K562 (cell line): Measurements from ENCODE around the gene TMEM163. TPM values are rescaled to one million over a fixed set of nuclear protein-coding genes. Genes with fewer than 3 reads are reported as not detected.

Experiments used
- ATAC-seq: fragments of 200-7000 bp; cut with Tn5 transposase; 3 replicates; pipeline ENCODE4 v1.9.1; 2020; ENCODE audit warnings: moderate library complexity
- BruUV-seq: library from RNA; stranded (reverse); fragments of 400-500 nt; replicated peaks from 2 replicates; lab custom pipeline; 2021; lab: Mats Ljungman, UMichigan
- CTCF ChIA-PET: fragments of 300-600 bp; formaldehyde crosslinking; extraction: SDS; loops from one replicate; lab custom pipeline; 2021; ENCODE audit warnings: low intra/inter-chr PET ratio; lab: Yijun Ruan, JAX
- POLR2A ChIA-PET: fragments of 300-600, 350-650 bp; sonication (Branson Sonifier 250); formaldehyde crosslinking; extraction: SDS; loops from one replicate; lab custom pipeline; 2021; ENCODE audit warnings: antibody characterized with exemption, inconsistent platforms; lab: Yijun Ruan, JAX
- DNase-seq, 4 experiments: peaks; one replicate each; pipeline versions ENCODE4 v3.0.0 to v3.0.0-alpha.2; 2011 to 2018; ENCODE audit warnings: low spot score in 3 of 4, mixed read lengths in 3 of 4; ENCODE audit errors: extremely low read depth in 1 of 4
- FAIRE-seq: peaks from 2 replicates; lab custom pipeline; 2011; peaks lifted over from hg19 to GRCh38; lab: Jason Lieb, UNC
- H2AFZ ChIP-seq: 2 replicates; pipeline ENCODE4 v1.6.0; 2011; ENCODE audit warnings: low read depth, low read length, control low read depth, inconsistent platforms
- H3K27ac ChIP-seq: fragments of 200-600 bp; 3 replicates; pipeline ENCODE4 v1.8.0; 2011; ENCODE audit warnings: low read depth, mild to moderate bottlenecking, control low read depth, inconsistent platforms, low read length, moderate library complexity, mixed read lengths; ENCODE audit errors: extremely low read depth
- H3K27me3 ChIP-seq, 2 experiments: fragments of 300-600 bp in 1 of 2; 2 replicates in 1 of 2; 3 replicates in 1 of 2; pipeline versions ENCODE4 v1.6.0 to v1.8.0; 2011; ENCODE audit warnings: inconsistent platforms in 2 of 2, low read length in 2 of 2, mild to moderate bottlenecking in 1 of 2, mixed read lengths in 1 of 2, moderate library complexity in 1 of 2; ENCODE audit not compliant: control insufficient read depth in 2 of 2, insufficient read depth in 2 of 2
- H3K36me3 ChIP-seq: fragments of 300-600 bp; 3 replicates; pipeline ENCODE4 v1.8.0; 2011; ENCODE audit warnings: mild to moderate bottlenecking, low read length, inconsistent platforms; ENCODE audit not compliant: control insufficient read depth, insufficient read depth
- H3K4me1 ChIP-seq, 2 experiments: fragments of 200-600 bp in 1 of 2; replicated peaks in 1 of 2; 2 replicates in 1 of 2; 3 replicates in 1 of 2; pipeline versions ENCODE4 v1.5.1 to v1.8.0; 2011; ENCODE audit warnings: inconsistent platforms in 2 of 2, low read length in 2 of 2, mild to moderate bottlenecking in 1 of 2, mixed read lengths in 1 of 2, moderate library complexity in 1 of 2; ENCODE audit not compliant: control insufficient read depth in 2 of 2, insufficient read depth in 2 of 2
- H3K4me2 ChIP-seq: 2 replicates; pipeline ENCODE4 v1.6.1; 2011; ENCODE audit warnings: low read length, control low read depth, inconsistent platforms, mixed read lengths; ENCODE audit not compliant: insufficient read depth
- H3K4me3 ChIP-seq: fragments of 200-600 bp; sonication (generic), shearing (Covaris generic); 2 replicates; pipeline ENCODE4 v1.5.1; 2016; ENCODE audit warnings: control low read depth, inconsistent platforms
- H3K79me2 ChIP-seq: fragments of 200-600 bp; 3 replicates; pipeline ENCODE4 v1.8.0; 2011; ENCODE audit warnings: low read length, inconsistent platforms; ENCODE audit not compliant: control insufficient read depth, insufficient read depth
- H3K9ac ChIP-seq, 2 experiments: 2 replicates each; pipeline versions ENCODE4 v1.6.0 to v1.6.1; 2011; ENCODE audit warnings: low read depth in 2 of 2, low read length in 2 of 2, control low read depth in 1 of 2, inconsistent platforms in 1 of 2, mild to moderate bottlenecking in 1 of 2, mixed read lengths in 1 of 2; ENCODE audit not compliant: insufficient read depth in 1 of 2
- H3K9me1 ChIP-seq: one replicate; pipeline ENCODE4 v1.6.0; 2011; ENCODE audit warnings: inconsistent platforms, mild to moderate bottlenecking, low read length, moderate library complexity; ENCODE audit not compliant: control insufficient read depth, insufficient read depth
- H3K9me3 ChIP-seq: replicated peaks from 2 replicates; pipeline ENCODE4 v1.5.1; 2011; ENCODE audit warnings: low read depth, low read length, inconsistent platforms; ENCODE audit not compliant: control insufficient read depth, insufficient read depth
- H4K20me1 ChIP-seq: replicated peaks from 2 replicates; pipeline ENCODE4 v1.6.1; 2011; ENCODE audit warnings: low read length, inconsistent platforms, mixed read lengths; ENCODE audit not compliant: control insufficient read depth, insufficient read depth
- EGR1 ChIP-seq: fragments of 450-650 bp; conservative IDR thresholded peaks from 2 replicates; pipeline ENCODE4 v1.6.1; 2017; ENCODE audit warnings: mild to moderate bottlenecking
- HEY1 ChIP-seq: fragments of 250-450 bp; sonication (Bioruptor Pico); IDR thresholded peaks from 2 replicates; pipeline ENCODE4 v1.5.0; 2020; ENCODE audit warnings: mild to moderate bottlenecking, moderate library complexity, borderline replicate concordance
- KLF1 ChIP-seq: fragments of 450-650 bp; IDR thresholded peaks from 2 replicates; pipeline ENCODE4 v1.6.1; 2016; ENCODE audit warnings: missing genetic modification characterization, missing compliant biosample characterization
- POLR2A ChIP-seq: fragments of 450-650 bp; conservative IDR thresholded peaks from 2 replicates; pipeline ENCODE4 v1.6.1; 2016
- PRMT5 ChIP-seq: sonication (generic); formaldehyde crosslinking; IDR thresholded peaks from 2 replicates; pipeline ENCODE4 v1.5.0; 2020; ENCODE audit warnings: missing genetic modification reagents
- SMAD3 ChIP-seq: fragments of 450-650 bp; formaldehyde crosslinking; conservative IDR thresholded peaks from 2 replicates; pipeline ENCODE4 v1.4.0; 2020; ENCODE audit warnings: mild to moderate bottlenecking
- SMARCB1 ChIP-seq: IDR thresholded peaks from 2 replicates; pipeline ENCODE4 v1.6.1; 2011; ENCODE audit warnings: improper control_type of control experiment, low read depth; ENCODE audit not compliant: insufficient read length
- TEAD4 ChIP-seq, 2 experiments: sonication (generic) in 1 of 2; formaldehyde crosslinking in 1 of 2; IDR thresholded peaks; 2 replicates each; pipeline versions ENCODE4 v1.6.1 to v1.8.0; 2012 to 2022; ENCODE audit warnings: borderline replicate concordance in 1 of 2, inconsistent platforms in 1 of 2, low read length in 1 of 2, mild to moderate bottlenecking in 1 of 2, missing genetic modification reagents in 1 of 2
- ZC3H4 ChIP-seq: sonication (generic); formaldehyde crosslinking; IDR thresholded peaks from 2 replicates; pipeline ENCODE4 v1.9.0; 2021; ENCODE audit warnings: missing genetic modification reagents, borderline replicate concordance
- WGBS: fragments of 100-300 bp; shearing (Covaris generic); methylation state at CpG from one replicate; pipeline ENCODE4 v1.1.6; 2016; ENCODE audit warnings: low coverage, mixed read lengths; ENCODE audit not compliant: insufficient coverage; ENCODE audit errors: missing lambda C conversion rate; 5-methylcytosine and 5-hydroxymethylcytosine counted together
- in situ Hi-C: fragments of 300-500 bp; cut with MboI; formaldehyde crosslinking; loops from 4 replicates; pipeline ENCODE4 v1.15.0; 2018; ENCODE audit warnings: inconsistent platforms, mixed read lengths
- intact Hi-C: fragments of 100-400 bp; cut with micrococcal nuclease; formaldehyde crosslinking; loops from 2 replicates; pipeline ENCODE4 v1.14.2; 2022
- polyA plus RNA-seq, 8 experiments: library from polyadenylated mRNA; depleted of rRNA in 4 of 8; stranded (reverse) in 5 of 8; unstranded in 3 of 8; fragments of >200 nt; fragmentation: Nextera tagmentation in 2 of 8; fragmentation: Illumina TruSeq in 1 of 8; extraction: Ambion mirVana in 2 of 8; extraction: Trizol in 1 of 8; gene quantifications; 2 replicates each; pipeline versions ENCODE4 v1.2.1 to v1.2.3, GENCODE V29; 2011 to 2014; ENCODE audit warnings: inconsistent platforms in 1 of 8, missing spikeins in 1 of 8
- total RNA-seq, 7 experiments: library from RNA; depleted of rRNA in 6 of 7; stranded (reverse); fragments of >200 nt in 6 of 7; fragmentation: Illumina TruSeq in 2 of 7; extraction: Trizol in 2 of 7; gene quantifications; 2 replicates each; pipeline versions ENCODE4 v1.2.1 to v1.2.3, GENCODE V29; 2011 to 2021; ENCODE audit warnings: low replicate concordance in 1 of 7
- TF ChIP-seq, protein P1 (sequence below): sonication (generic); formaldehyde crosslinking; IDR thresholded peaks from 2 replicates; pipeline ENCODE4 v1.8.0; 2022; ENCODE audit warnings: missing genetic modification reagents, mild to moderate bottlenecking, borderline replicate concordance

The TMEM163 gene
- total and polyA plus RNA-seq, 9 of the 15 experiments (the other 6 are each of a cell fraction or from before 2014, with no cell fraction given) = 0.04 to 0.68 (median 0.16) TPM; not detected in 3

DNA sequence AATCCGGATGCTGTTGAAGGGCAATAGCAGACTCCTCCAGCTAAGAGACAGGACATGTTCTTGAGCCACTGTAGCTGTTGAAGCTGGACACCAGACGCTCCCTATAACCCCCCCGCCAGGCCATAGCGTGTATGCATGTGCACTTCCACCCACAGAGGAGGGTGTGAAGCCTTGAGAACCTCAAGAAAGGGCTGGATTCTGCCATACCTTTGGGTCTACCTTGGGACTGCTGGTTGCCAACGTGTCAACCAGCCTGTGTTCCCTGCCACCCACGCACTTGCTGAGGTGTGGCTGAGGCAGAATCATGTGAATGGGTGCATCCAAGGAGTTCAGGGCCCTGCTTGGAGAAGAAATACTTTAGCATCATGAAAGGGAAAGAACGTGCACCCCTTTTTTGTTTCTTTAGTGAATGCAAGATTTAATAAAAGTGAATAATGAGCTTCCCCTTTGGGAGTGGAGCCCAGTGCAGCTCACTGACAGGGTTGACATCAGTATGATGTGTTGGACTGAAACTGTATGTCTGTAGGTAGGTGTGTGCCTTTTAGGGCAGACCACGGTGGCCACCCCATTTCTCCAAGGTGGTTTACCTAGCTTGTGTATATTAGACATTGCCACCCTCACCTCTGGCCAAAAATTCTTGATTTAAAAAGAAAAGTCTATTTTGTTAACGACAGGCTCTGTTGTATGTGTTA is 266.6 kb downstream of the TMEM163 start:
- H3K9me1 ChIP-seq = no peaks in the 10 kb centered on the region
- DNase-seq = no peak
- CTCF ChIA-PET = interaction anchor here (0.6 to 3.1 kb wide), 4 partner anchors 334 to 1150 kb away, joined by 5 to 27 read pairs (median 10); no protein-coding TSS in a partner anchor
- TF ChIP-seq EGR1 = 0 out of 2 replicates have a peak, but pooled peaks have one; percentile 24
- no peak for TF ChIP-seq SMAD3 (CRISPR knock-in tag)
- no peak for FAIRE-seq
- H3K36me3 ChIP-seq = no peaks in the 10 kb centered on the region
- H3K4me2 ChIP-seq = no peak overlapping the region
- H3K9me3 ChIP-seq = no peaks in the 10 kb centered on the region
- in situ Hi-C loops = loop anchor here (10.0 kb wide), 1 partner anchor 337 kb away; no protein-coding TSS in a partner anchor
- no peak overlapping the region for H3K9ac ChIP-seq
- H3K4me1 ChIP-seq = no peaks in the 10 kb centered on the region
- 15% methylated on average over 8 of the region's 9 CpGs for WGBS
- no TSS peak for BruUV-seq
- POLR2A ChIA-PET = interaction anchor here (1.1 to 1.5 kb wide), 2 partner anchors 11 to 437 kb away, joined by 4 to 7 read pairs; no protein-coding TSS in a partner anchor
- intact Hi-C loops = no loop called here
- no peak overlapping the region for H2AFZ ChIP-seq
- H4K20me1 ChIP-seq = peaks cover 5% of the 10 kb centered on the region; the same call in 1 of the 2 replicates
- peaks cover 0 to 25% of the 10 kb centered on the region in 2 experiments; a peak in 3 of 5 replicates for H3K27me3 ChIP-seq
- H3K4me3 ChIP-seq = no peak overlapping the region
- H3K27ac ChIP-seq = no peak overlapping the region
- ATAC-seq = no peak
- no peaks in the 10 kb centered on the region for H3K79me2 ChIP-seq

GRCh38 chr2:134451347-134451630 is 267.5 kb downstream of the TMEM163 start:
- Histone ChIP-seq H3K9me1 (no peaks in the 10 kb centered on the region), H3K27me3 (peaks cover 0 to 20% of the 10 kb centered on the region in 2 experiments; a peak in 2 of 5 replicates), H2AFZ (no peak overlapping the region), H4K20me1 (peaks cover 5% of the 10 kb centered on the region; the same call in 1 of the 2 replicates), H3K9ac (no peak overlapping the region), H3K27ac (no peak overlapping the region), H3K79me2 (no peaks in the 10 kb centered on the region), H3K4me1 (no peaks in the 10 kb centered on the region), H3K9me3 (no peaks in the 10 kb centered on the region), H3K4me2 (no peak overlapping the region), H3K4me3 (no peak overlapping the region), H3K36me3 (no peaks in the 10 kb centered on the region)
- in situ Hi-C loops = loop anchor here (10.0 kb wide), 1 partner anchor 336 kb away; no protein-coding TSS in a partner anchor
- WGBS = 16% methylated on average over 2 of the region's 2 CpGs
- FAIRE-seq (no peak), ATAC-seq (no peak), DNase-seq (no peak)
- CTCF ChIA-PET = interaction anchor here (0.6 to 3.1 kb wide), 9 partner anchors 86 to 1151 kb away, joined by 3 to 27 read pairs (median 5); no protein-coding TSS in a partner anchor
- no TSS peak for BruUV-seq
- intact Hi-C loops = loop anchor here (1.0 to 2.0 kb wide), 2 partner anchors 333 to 564 kb away; no protein-coding TSS in a partner anchor
- POLR2A ChIA-PET = interaction anchor here (0.6 to 1.1 kb wide), 2 partner anchors 10 to 953 kb away, joined by 3 to 7 read pairs; no protein-coding TSS in a partner anchor
- no peak for TF ChIP-seq POLR2A
- no peak for TF ChIP-seq ZC3H4 (CRISPR knock-in tag)
- no peak for TF ChIP-seq SMARCB1
- no peak for TF ChIP-seq HEY1 (CRISPR knock-in tag)
- no peak for TF ChIP-seq PRMT5 (CRISPR knock-in tag)
- no peak for TF ChIP-seq TEAD4 (IDR thresholded peaks at IDR 0.05; ENCODE audit: low read length)
- no peak for TF ChIP-seq TEAD4 (CRISPR knock-in tag; IDR thresholded peaks at IDR 0.05; ENCODE audit: borderline replicate concordance)
- TF ChIP-seq, protein P1, sequence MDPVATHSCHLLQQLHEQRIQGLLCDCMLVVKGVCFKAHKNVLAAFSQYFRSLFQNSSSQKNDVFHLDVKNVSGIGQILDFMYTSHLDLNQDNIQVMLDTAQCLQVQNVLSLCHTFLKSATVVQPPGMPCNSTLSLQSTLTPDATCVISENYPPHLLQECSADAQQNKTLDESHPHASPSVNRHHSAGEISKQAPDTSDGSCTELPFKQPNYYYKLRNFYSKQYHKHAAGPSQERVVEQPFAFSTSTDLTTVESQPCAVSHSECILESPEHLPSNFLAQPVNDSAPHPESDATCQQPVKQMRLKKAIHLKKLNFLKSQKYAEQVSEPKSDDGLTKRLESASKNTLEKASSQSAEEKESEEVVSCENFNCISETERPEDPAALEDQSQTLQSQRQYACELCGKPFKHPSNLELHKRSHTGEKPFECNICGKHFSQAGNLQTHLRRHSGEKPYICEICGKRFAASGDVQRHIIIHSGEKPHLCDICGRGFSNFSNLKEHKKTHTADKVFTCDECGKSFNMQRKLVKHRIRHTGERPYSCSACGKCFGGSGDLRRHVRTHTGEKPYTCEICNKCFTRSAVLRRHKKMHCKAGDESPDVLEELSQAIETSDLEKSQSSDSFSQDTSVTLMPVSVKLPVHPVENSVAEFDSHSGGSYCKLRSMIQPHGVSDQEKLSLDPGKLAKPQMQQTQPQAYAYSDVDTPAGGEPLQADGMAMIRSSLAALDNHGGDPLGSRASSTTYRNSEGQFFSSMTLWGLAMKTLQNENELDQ (CRISPR knock-in tag) = no peak
- TF ChIP-seq KLF1 (tag) = no peak
